HG03060 (cell line): ENCODE data around the gene ZNF24.

ENCODE experiments used
- ATAC-seq: cut with Tn5 transposase; IDR thresholded peaks from one replicate; pipeline ENCODE4 v1.9.1; 2021; ENCODE audit warnings: low read depth, moderate number of reproducible peaks; ENCODE audit not compliant: unreplicated experiment

The ZNF24 gene

DNA sequence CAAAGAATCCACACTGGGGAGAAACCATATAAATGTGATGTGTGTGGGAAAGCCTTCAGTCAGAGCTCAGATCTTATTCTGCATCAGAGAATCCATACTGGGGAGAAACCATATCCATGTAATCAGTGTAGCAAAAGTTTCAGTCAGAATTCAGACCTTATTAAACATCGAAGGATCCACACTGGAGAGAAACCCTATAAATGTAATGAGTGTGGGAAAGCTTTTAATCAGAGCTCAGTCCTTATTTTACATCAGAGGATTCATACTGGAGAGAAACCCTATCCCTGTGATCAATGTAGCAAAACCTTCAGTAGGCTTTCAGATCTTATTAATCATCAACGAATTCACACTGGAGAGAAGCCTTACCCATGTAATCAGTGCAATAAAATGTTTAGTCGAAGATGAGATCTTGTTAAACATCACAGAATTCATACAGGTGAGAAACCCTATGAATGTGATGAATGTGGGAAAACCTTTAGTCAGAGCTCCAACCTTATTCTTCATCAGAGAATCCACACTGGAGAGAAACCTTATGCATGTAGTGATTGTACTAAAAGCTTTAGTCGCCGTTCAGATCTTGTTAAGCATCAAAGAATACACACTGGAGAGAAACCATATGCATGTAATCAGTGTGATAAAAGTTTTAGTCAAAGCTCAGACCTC is 37.5 kb downstream of the ZNF24 start:
- ATAC-seq = no peak

DNA sequence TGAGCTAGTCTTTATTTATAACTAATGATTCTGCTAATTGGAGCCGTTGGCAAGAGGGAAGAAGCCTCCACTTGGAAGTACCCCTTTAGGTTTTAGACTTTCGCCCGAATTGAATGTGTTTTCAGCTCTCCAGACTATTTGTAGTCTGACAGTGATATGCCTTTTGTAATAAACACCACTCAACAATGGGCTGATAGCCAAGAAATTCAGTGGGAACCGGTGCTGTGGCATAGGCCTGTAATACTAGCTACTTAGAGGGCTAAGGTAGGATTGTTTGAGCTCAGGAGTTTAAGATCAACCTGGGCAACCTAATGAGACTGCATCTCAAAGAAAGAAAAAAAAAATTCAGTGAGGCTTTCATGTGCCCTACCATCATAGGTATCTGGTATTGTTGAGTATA is 40.6 kb downstream of the ZNF24 start:
- ATAC-seq = no peak

- ATAC-seq = no peak
These were observed 48.2 kb downstream of the ZNF24 start for GRCh38 chr18:35296060-35296459.

DNA sequence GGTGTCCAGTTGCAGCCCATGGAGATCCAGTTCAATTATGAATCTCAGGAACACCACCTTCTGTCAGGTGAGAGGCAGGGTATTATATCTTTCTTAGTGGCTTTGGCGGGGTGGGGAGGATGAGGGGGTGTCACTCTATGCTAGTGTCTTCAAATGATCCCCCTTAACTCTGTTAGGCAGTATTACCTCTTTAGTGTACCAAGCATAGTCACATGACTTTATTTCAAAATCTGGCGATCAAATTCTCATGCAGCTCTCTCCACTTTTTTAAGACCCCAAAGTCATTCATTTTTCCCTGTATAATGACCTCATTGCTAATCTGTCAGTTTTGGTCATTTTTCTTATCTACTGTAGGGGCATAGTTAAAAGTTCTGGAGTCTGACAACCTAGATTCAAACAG is 53.1 kb downstream of the ZNF24 start:
- no peak for ATAC-seq

DNA sequence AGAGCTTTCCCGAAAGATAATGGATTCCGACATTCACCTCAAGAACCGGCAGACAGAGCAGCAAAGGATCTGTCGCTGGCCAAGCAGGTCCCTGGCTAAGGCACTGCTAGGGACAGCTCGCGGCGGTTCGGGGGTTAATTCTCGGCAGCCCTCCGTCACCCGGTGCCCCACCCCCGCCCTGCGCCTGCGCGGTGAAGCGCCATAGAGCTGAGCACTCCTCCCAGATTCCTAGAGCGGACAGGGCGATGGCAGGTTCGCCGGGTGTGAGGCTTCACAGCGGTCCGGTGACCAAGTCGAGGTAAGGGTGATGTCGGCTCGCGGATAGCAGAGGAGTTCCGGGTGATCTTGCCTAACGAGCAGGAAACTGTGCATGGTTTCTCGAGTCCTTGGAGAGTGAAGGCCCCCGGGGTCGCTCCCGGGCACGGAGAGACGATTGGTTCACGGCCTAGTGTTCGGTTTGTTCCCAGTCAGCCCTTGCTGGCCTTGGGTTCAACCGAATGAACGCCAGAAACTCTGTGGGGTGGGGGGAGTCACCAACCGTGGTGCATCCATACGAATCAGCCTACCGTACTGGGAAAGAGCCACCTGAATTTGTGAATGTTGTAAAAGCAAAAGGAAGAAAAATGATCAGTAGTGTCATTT is 54.0 kb downstream of the ZNF24 start, which contains the start of gene ZSCAN30:
TSS of gene ZSCAN30 (minus strand) at position 136 of the 642 bp plus-strand sequence. CDS start 25,877 bp downstream, outside the sequence.
- ATAC-seq = peak; percentile 76

DNA sequence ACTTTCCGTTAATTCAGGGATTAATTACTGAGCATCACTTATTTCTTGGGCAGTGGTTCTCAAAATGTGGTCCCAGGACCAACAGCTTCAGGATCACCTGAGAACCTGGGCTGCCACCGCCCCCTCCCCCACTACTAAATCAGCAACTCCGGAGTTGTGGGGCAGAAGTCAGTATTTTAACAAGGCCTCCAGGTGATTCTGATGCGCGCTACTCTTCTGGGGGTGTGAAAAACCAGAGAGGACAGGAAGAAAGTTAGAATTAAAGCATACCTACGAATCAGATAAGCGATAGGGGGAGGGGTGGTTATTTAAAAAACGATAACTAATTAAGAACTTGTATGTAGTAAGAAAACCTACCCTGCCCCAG is 54.5 kb downstream of the ZNF24 start:
- ATAC-seq = peak; percentile 15

GRCh38 chr18:35289293-35289692 is 54.9 kb downstream of the ZNF24 start:
- no peak for ATAC-seq

DNA sequence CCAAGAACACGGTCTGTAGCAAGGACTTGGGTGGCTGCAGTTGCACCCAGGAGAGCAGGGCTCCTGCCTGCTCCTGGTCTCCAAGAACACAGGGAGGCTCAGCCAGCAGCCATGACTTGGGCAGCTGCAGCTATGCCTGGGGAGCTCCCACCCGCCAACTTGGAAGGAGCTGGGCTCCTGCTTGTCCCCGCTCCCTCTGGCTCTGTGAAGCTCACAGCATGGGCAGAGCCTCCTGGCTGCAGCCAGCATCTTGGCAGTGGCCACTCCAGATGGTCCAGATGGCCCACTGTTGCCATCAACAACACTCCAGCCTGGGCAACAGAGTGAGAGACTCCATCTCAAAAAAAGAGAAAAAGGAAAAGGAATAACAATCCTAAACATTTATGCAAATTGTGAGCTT is 59.4 kb downstream of the ZNF24 start:
- no peak for ATAC-seq

- no peak for ATAC-seq
These were observed 60.1 kb downstream of the ZNF24 start for GRCh38 chr18:35283923-35284794.

GRCh38 chr18:35282353-35282752 is 61.9 kb downstream of the ZNF24 start:
- no peak for ATAC-seq
